Measurements from ENCODE around the gene SYTL5.

- TF ChIP-seq YY1 (IDR thresholded peaks at IDR 0.05; ENCODE audit: insufficient read depth, insufficient read length) (no peak), ZNF274 (IDR thresholded peaks at IDR 0.05; ENCODE audit: low read depth, low read length) (no peak)
Observed at GRCh38 chrX:38105216-38105725, 98.9 kb downstream of the SYTL5 start.
